K562 (cell line): Measurements from ENCODE around the gene ZNHIT2. TPM values are rescaled to one million over a fixed set of nuclear protein-coding genes. Genes with fewer than 3 reads are reported as not detected.
A peak's percentile ranks its signal among the peaks of the same experiment; 100 is the strongest.

Source experiments
- AFF4 ChIP-seq: sonication (generic); formaldehyde crosslinking; IDR thresholded peaks from 2 replicates; pipeline ENCODE4 v1.8.0; 2023; ENCODE audit warnings: mild to moderate bottlenecking, missing genetic modification reagents
- CBX5 ChIP-seq: IDR thresholded peaks from 2 replicates; pipeline ENCODE4 v1.6.1; 2014; ENCODE audit warnings: low read depth, borderline replicate concordance
- DNMT1 ChIP-seq: fragments of 450-650 bp; IDR thresholded peaks from 2 replicates; pipeline ENCODE4 v1.6.1; 2016; ENCODE audit warnings: antibody characterized with exemption, mild to moderate bottlenecking
- FOXK2 ChIP-seq, 2 experiments: fragments of 450-650 bp; IDR thresholded peaks in 1 of 2; conservative IDR thresholded peaks in 1 of 2; 2 replicates each; pipeline ENCODE4 v1.6.1; 2016; ENCODE audit warnings: low read depth in 2 of 2, mild to moderate bottlenecking in 1 of 2
- FOXP1 ChIP-seq: sonication (generic); formaldehyde crosslinking; IDR thresholded peaks from 2 replicates; pipeline ENCODE4 v1.8.0; 2022; ENCODE audit warnings: mild to moderate bottlenecking, missing genetic modification reagents
- HOXB6 ChIP-seq: fragments of 250-450 bp; sonication (Bioruptor Pico); IDR thresholded peaks from 2 replicates; pipeline ENCODE4 v1.5.1; 2022; ENCODE audit warnings: mild to moderate bottlenecking, borderline replicate concordance
- IRF1 ChIP-seq: sonication (generic); formaldehyde crosslinking; IDR thresholded peaks from 2 replicates; pipeline ENCODE4 v1.8.0; 2022; ENCODE audit warnings: missing genetic modification reagents, mild to moderate bottlenecking, borderline replicate concordance
- KAT7 ChIP-seq: sonication (generic); formaldehyde crosslinking; IDR thresholded peaks from 2 replicates; pipeline ENCODE4 v1.8.0; 2022; ENCODE audit warnings: missing genetic modification reagents, mild to moderate bottlenecking, borderline replicate concordance
- KLF16 ChIP-seq: IDR thresholded peaks from 2 replicates; pipeline ENCODE4 v1.6.1; 2016; ENCODE audit warnings: antibody characterized with exemption
- MYBL2 ChIP-seq, 2 experiments: fragments of 450-650 bp in 1 of 2; sonication (generic) in 1 of 2; formaldehyde crosslinking in 1 of 2; IDR thresholded peaks; 2 replicates each; pipeline versions ENCODE4 v1.6.1 to v1.8.1; 2017 to 2022; ENCODE audit warnings: borderline replicate concordance in 1 of 2, inconsistent platforms in 1 of 2, low read depth in 1 of 2, mild to moderate bottlenecking in 1 of 2, missing genetic modification reagents in 1 of 2, moderate library complexity in 1 of 2
- RBBP5 ChIP-seq: fragments of 200-600 bp; sonication (generic); IDR thresholded peaks from 2 replicates; pipeline ENCODE4 v1.6.1; 2012; ENCODE audit warnings: borderline replicate concordance, mild to moderate bottlenecking, low read length, control low read depth, inconsistent platforms; ENCODE audit not compliant: insufficient read depth, poor library complexity, severe bottlenecking
- SPI1 ChIP-seq: IDR thresholded peaks from 2 replicates; pipeline ENCODE4 v1.6.1; 2011; ENCODE audit warnings: low read depth, low read length, control low read depth, borderline replicate concordance
- XRCC3 ChIP-seq: fragments of 450-650 bp; IDR thresholded peaks from 2 replicates; pipeline ENCODE4 v1.6.1; 2017; ENCODE audit warnings: mild to moderate bottlenecking, moderate library complexity
- ZBTB9 ChIP-seq: fragments of 450-650 bp; formaldehyde crosslinking; IDR thresholded peaks from 2 replicates; pipeline ENCODE4 v1.4.0; 2020; ENCODE audit warnings: mild to moderate bottlenecking, moderate library complexity
- ZC3H11A ChIP-seq: IDR thresholded peaks from 2 replicates; pipeline ENCODE4 v1.6.1; 2012; ENCODE audit warnings: low read depth, low read length, improper control_type of control experiment
- ZC3H8 ChIP-seq: fragments of 450-650 bp; IDR thresholded peaks from 2 replicates; pipeline ENCODE4 v1.6.1; 2017
- ZHX1 ChIP-seq: fragments of 150-350 bp; conservative IDR thresholded peaks from 2 replicates; pipeline ENCODE4 v1.6.1; 2014; ENCODE audit warnings: low read length
- polyA plus RNA-seq, 8 experiments: library from polyadenylated mRNA; depleted of rRNA in 4 of 8; stranded (reverse) in 5 of 8; unstranded in 3 of 8; fragments of >200 nt; fragmentation: Nextera tagmentation in 2 of 8; fragmentation: Illumina TruSeq in 1 of 8; extraction: Ambion mirVana in 2 of 8; extraction: Trizol in 1 of 8; gene quantifications; 2 replicates each; pipeline versions ENCODE4 v1.2.1 to v1.2.3, GENCODE V29; 2011 to 2014; ENCODE audit warnings: inconsistent platforms in 1 of 8, missing spikeins in 1 of 8
- total RNA-seq, 7 experiments: library from RNA; depleted of rRNA in 6 of 7; stranded (reverse); fragments of >200 nt in 6 of 7; fragmentation: Illumina TruSeq in 2 of 7; extraction: Trizol in 2 of 7; gene quantifications; 2 replicates each; pipeline versions ENCODE4 v1.2.1 to v1.2.3, GENCODE V29; 2011 to 2021; ENCODE audit warnings: low replicate concordance in 1 of 7

The ZNHIT2 gene
- total and polyA plus RNA-seq, 9 of the 15 experiments (the other 6 are each of a cell fraction or from before 2014, with no cell fraction given), result 0.08 to 39.0 (median 2.5) TPM

- TF ChIP-seq IRF1 (CRISPR knock-in tag), result peak; percentile 75; the same call in 1 of the 2 replicates
- no peak for TF ChIP-seq MYBL2 (IDR thresholded peaks at IDR 0.05; ENCODE audit: low read depth)
- TF ChIP-seq MYBL2 (CRISPR knock-in tag; IDR thresholded peaks at IDR 0.05; ENCODE audit: borderline replicate concordance), result 0 out of 2 replicates have a peak, but pooled peaks have one; percentile 52
- peak; percentile 25; the same call in 1 of the 2 replicates for TF ChIP-seq AFF4
- peak; percentile 78 for TF ChIP-seq KAT7 (CRISPR knock-in tag)
- peak; percentile 70 for TF ChIP-seq ZBTB9
- no peak for TF ChIP-seq ZC3H11A
- peak; percentile 81 to 85 for TF ChIP-seq FOXK2 (conservative IDR thresholded peaks at IDR 0.05 in 1 of 2, IDR thresholded peaks at IDR 0.05 in 1 of 2; ENCODE audit: low read depth in 2 of 2)
- no peak for TF ChIP-seq SPI1
- TF ChIP-seq RBBP5, result peak; percentile 86
- TF ChIP-seq KLF16, result peak; percentile 57; the same call in 1 of the 2 replicates
- peak; percentile 16; the same call in 1 of the 2 replicates for TF ChIP-seq ZC3H8
- TF ChIP-seq XRCC3, result no peak
- TF ChIP-seq FOXP1 (CRISPR knock-in tag), result peak; percentile 90
- 0 out of 2 replicates have a peak, but pooled peaks have one; percentile 43 for TF ChIP-seq ZHX1
- no peak for TF ChIP-seq CBX5
- peak; percentile 77; the same call in 1 of the 2 replicates for TF ChIP-seq DNMT1
- TF ChIP-seq HOXB6 (CRISPR knock-in tag), result no peak
These were observed at the start of gene ZNHIT2 (continued) for GRCh38 chr11:65117206-65118096.
